HG02970 (cell line): ENCODE results near the gene USP36.
A peak's percentile ranks its signal among the peaks of the same experiment; 100 is the strongest.
"Not testable (repeated sequence)": the region's sequence is repeated elsewhere in the genome, so short reads cannot be mapped to it uniquely, and the experiment has no call there.

ENCODE experiments used
- ATAC-seq: cut with Tn5 transposase; IDR thresholded peaks from one replicate; pipeline ENCODE4 v1.9.1; 2021; ENCODE audit warnings: mild to moderate bottlenecking, moderate library complexity, moderate number of reproducible peaks; ENCODE audit not compliant: unreplicated experiment, low FRiP score

USP36 gene

DNA sequence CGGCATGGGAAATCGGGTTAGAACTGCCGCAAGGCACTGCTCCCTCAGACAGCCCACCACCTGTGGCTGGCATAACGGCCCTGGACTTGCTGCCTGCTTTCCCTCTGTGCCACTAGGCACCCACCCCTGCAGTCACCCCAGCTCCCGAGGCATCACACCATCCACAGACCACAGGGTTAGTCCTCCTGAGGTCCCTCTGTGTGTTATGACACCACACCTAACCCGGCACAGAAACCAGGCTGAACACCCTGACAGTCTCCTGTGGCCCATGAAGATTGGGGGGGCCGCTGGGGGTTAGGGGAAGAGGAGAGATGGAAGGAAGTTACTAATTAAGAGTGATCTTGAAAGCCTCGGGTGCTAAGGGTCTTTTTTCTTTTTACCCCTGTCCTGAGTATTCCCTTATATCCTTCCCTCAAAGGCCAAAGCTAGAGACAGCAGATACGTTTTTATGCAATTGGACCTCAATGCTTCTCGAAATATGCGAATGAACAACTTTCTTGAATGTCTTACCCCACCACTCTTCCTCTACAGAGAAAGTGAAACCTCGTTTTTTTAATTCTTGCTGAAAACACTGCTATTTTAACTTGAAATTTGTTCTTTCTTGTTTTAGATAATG is 65.5 kb downstream of the USP36 start:
- ATAC-seq: no peak

- ATAC-seq: no peak
Measured at GRCh38 chr17:78774453-78774852, 66.2 kb downstream of the USP36 start.

- ATAC-seq: no peak
Measured at GRCh38 chr17:78771758-78772382, 68.7 kb downstream of the USP36 start.

DNA sequence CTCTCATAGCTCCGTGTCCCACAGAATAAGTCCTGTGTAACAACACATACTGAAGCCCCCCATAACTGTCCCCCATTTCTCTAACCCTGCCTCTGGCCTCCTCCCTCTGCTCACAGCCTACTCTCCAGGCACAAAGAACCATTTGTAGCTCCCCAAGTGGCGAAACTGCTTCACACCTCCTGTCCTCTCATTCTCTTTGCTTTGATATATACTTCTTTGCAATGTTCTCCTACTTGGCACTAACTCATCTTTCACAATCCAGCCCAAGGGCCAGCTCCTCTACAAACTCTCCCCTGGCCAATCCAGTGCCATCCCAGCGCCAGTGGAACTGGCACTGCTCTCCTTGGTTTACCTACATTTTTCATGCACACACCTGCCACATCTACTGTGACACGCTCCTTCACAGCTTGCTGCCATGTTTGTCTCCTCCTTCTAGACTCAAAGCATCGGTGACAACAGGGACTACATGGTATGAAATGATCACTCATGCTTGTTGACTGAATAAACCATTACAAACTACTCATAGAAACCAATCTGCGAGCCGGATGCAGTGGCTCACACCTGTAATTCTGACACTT is 71.3 kb downstream of the USP36 start:
- ATAC-seq: no peak

DNA sequence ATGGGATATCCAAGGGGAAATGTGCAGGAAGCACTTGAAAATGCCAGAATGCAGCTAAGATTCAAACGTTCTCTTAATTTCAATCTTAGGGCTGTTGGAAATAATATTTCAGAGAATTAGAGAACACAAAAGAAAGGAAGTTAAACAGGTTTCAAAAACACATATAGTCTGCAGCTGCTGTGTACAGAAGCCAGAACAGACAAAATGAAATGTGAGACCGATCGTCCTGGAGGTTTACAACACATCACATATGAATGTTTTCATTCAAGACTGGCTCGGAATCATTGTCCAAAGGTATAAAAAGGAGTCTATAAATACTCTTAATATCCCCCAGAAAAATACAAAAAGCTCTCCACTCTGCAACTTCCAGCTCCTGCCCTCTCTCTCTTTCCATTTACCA is 72.8 kb downstream of the USP36 start:
- no peak for ATAC-seq

DNA sequence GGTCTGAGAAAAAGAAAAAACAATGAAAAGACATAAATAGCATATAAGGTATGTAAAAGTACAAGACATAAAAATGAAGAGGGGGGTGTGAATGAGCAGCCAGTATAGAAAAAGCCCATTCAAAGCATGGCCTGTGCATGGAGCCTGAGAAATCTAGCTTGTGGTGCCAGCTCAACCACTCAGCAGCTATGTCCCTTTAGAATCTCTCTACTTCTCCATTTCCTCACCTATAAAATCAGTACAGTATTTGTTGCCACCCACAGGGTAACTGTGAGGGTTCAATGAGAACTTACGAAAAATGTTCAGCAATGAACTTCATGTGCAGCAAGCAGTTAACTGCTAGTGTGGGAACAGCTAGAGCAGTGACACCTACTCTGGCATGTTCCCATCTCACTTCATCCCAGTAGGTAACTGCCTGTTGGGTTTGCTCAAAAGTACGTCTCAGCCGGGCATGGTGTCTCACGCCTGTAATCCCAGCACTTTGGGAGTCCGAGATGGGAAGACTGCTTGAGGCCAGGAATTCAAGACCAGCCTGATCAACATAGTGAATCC is 73.8 kb downstream of the USP36 start:
- ATAC-seq: no peak

GRCh38 chr17:78766225-78766624 is 74.4 kb downstream of the USP36 start:
- no peak for ATAC-seq

- ATAC-seq: no peak
Measured at GRCh38 chr17:78765821-78766220, 74.8 kb downstream of the USP36 start.

DNA sequence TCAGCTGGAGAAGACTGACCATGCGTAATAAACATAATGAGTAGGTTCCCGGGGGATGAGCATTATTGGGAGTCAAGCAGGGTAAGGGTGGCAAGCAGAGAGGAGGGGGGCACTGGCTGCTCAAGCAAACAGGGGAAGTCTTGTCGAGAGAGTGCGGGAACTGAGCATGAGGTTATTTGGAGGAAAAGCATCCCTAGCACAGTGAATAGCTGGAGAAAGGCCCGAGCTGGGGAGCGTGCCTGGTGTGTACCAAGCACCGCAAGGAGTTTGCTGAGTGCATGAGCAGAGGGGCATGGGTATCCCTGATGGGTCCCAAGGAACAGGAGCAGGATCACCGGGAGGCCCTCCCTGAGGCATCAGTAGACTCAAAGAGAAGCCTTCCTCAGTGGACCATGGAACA is 75.7 kb downstream of the USP36 start:
- no peak for ATAC-seq

- ATAC-seq: no peak
Measured at GRCh38 chr17:78763561-78763960, 77.1 kb downstream of the USP36 start.

DNA sequence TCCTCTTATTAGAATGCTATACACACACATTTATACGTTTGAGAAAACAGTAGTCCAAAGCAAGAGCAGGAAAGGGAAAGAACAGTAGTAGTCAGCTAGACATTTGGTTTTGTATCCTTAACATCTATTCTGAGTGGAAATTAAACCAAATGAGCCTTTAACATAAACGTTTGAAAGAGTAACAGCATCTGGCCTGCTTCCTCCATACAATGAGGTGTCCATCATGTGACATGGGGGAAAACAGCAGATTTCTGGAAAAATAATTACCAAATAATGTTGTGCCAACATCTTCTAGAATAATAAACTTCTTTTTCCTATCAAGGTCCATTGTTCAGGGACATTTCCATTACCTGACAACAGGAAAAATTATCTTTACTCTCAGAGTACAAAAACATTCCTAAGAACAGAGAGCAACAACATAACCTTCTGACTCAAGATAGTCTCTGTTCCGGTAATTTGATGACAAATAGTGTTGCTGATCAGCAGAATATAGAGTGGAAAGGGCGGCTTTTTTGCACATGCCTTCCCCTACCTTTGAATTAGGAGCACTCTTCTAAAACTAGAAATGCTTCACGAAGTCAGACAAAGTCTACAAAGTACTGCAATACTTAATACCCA is 78.7 kb downstream of the USP36 start:
- ATAC-seq: no peak

DNA sequence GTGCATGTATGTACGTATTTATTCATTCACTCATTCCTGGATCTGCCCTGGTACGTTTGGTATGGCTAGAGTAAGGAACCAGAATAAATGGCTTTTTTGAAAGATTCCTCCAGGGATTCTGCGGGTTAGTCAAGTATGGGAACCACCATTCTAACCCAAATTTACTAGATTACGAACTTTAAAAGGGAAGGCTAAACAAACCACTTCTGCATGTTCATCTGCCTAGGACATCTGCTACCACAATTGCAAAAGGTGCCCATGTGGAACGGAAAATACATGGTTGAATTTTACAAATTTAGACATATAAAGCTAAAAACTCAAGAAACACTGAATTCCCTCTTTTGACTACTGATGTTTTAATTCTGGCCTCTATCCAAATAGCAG is 80.7 kb downstream of the USP36 start:
- ATAC-seq: no peak

- ATAC-seq: peak; percentile 58
Measured at GRCh38 chr17:78759203-78759968, 81.2 kb downstream of the USP36 start.

GRCh38 chr17:78753316-78754250 is 87.0 kb downstream of the USP36 start:
- ATAC-seq: no peak

DNA sequence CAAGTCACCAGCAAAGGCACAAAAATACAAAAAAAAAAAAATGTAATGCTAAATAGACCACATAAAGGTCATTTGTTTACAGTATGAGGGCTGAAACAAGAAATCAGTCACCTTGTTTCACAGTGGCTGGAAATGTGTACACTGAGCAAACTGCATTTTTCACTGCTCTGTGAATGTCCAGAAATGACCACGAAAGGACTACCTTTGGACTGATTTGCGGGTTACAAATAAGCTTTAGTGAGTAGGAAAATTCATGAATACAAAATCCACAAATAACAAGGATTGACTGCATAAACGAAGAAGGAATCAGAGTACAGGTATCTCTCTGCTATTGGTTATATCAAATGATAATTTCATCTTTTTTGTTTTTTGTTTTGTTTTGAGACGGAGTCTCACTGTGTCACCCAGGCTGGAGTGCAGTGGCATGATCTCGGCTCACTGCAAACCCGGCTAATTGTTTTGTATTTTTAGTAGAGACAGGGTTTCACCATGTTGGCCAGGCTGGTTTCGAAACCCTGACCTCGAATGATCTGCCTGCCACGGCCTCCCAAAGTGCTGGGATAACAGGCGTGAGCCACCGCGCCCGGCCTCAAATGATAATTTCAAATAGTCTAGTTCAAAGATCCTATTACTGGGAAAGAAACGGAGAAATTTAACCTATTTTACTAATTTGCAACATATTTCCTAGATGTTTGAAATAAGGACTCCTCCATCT is 89.0 kb downstream of the USP36 start:
- no peak for ATAC-seq

- ATAC-seq: not testable (repeated sequence)
Measured at GRCh38 chr17:78751000-78751399, 89.6 kb downstream of the USP36 start.

- ATAC-seq: peak; percentile 33
Measured at GRCh38 chr17:78748730-78749317, 91.8 kb downstream of the USP36 start.

DNA sequence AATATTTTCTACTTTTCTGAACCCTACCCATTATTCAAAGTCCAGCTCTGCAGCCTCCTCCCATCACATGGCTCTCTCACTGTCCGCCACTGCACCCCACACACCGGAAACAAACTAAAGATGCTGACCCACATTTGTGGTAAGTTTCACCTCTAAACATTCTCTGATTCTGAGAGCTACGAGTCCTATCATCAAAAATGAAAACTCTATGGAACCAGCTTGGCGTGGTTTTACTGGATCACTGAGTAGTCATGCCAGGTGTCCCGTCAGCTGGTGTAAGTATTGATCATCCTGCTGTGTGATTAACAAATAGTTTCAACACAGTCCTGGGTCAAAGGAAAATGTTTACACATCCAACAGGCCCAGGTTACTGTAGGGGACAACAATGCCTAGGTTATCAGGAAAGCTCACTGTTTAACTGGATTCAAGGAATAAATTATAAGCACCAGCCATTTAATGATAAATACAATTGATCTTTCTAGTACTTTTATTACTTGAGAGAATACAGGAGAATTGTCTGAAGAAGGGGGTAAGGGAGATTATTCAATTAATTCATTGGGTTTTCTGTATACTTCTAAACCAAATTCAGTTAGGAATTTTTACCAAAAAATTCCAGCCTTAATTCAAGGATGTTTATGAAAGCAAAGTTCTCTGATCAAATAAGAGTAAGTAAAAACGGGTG is 92.4 kb downstream of the USP36 start:
- peak; percentile 48 for ATAC-seq
